Osteocyte (in vitro differentiated cells): Measurements from ENCODE around the gene PHF21A. TPM values are rescaled to one million over a fixed set of nuclear protein-coding genes. Genes with fewer than 3 reads are reported as not detected.

ENCODE experiments used
- DNase-seq: peaks from one replicate; pipeline ENCODE4 v3.0.0; 2021; ENCODE audit warnings: mixed read lengths; ENCODE audit not compliant: unreplicated experiment; ENCODE audit errors: extremely low spot score
- H3K27ac Mint-ChIP-seq: one replicate; pipeline ENCODE4 v1.8.0; 2021; ENCODE audit warnings: mild to moderate bottlenecking, mixed read lengths; ENCODE audit not compliant: unreplicated experiment
- H3K27me3 Mint-ChIP-seq: one replicate; pipeline ENCODE4 v1.8.0; 2021; ENCODE audit warnings: mixed read lengths; ENCODE audit not compliant: unreplicated experiment
- H3K36me3 Mint-ChIP-seq: one replicate; pipeline ENCODE4 v1.8.0; 2021; ENCODE audit warnings: mixed read lengths; ENCODE audit not compliant: unreplicated experiment
- H3K4me1 Mint-ChIP-seq: one replicate; pipeline ENCODE4 v1.8.0; 2021; ENCODE audit warnings: mixed read lengths; ENCODE audit not compliant: unreplicated experiment
- H3K4me3 Mint-ChIP-seq: one replicate; pipeline ENCODE4 v1.8.0; 2021; ENCODE audit warnings: mild to moderate bottlenecking, moderate library complexity, mixed read lengths; ENCODE audit not compliant: unreplicated experiment
- H3K9me3 Mint-ChIP-seq: one replicate; pipeline ENCODE4 v1.8.0; 2021; ENCODE audit warnings: mixed read lengths; ENCODE audit not compliant: unreplicated experiment
- total RNA-seq: library from RNA; stranded (reverse); gene quantifications from 2 replicates; pipeline ENCODE4 v1.2.1, GENCODE V29; 2021
- TF ChIP-seq, protein P1 (sequence below): fragments of 200-600 bp; sonication (generic); IDR thresholded peaks from 2 replicates; pipeline ENCODE4 v1.5.0; 2021; ENCODE audit warnings: antibody characterized with exemption, mild to moderate bottlenecking, moderate library complexity

The PHF21A gene
- total RNA-seq, 1 donor from 2014 or later: 40.8 TPM

DNA sequence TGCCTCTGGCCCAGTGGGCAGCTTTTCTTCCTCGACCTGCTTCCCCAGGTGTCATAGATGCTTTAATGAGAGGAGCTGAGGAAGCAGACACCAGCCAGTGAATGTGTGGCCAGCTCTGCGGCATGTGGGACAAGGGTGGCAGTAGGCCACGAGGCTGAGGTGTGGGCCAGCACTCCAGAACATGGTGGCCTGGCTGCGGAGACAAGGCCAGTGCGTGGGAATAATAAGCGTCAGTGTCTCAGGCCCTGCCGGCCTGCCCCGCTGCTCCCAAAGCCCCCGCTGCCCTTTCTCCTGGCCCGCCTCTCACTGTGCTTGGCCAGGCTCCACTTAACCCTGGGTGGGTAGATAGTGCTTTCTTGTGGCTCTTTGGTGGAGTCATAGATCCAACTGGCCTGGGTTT is 233.7 kb downstream of the PHF21A start:
- H3K9me3 Mint-ChIP-seq: no peaks in the 10 kb centered on the region
- peaks cover 2% of the 10 kb centered on the region for H3K36me3 Mint-ChIP-seq
- DNase-seq: no peak
- no peak overlapping the region for H3K4me3 Mint-ChIP-seq
- H3K27me3 Mint-ChIP-seq: peaks cover 12% of the 10 kb centered on the region
- H3K27ac Mint-ChIP-seq: no peak overlapping the region
- peaks cover 3% of the 10 kb centered on the region for H3K4me1 Mint-ChIP-seq
- TF ChIP-seq, protein P1, sequence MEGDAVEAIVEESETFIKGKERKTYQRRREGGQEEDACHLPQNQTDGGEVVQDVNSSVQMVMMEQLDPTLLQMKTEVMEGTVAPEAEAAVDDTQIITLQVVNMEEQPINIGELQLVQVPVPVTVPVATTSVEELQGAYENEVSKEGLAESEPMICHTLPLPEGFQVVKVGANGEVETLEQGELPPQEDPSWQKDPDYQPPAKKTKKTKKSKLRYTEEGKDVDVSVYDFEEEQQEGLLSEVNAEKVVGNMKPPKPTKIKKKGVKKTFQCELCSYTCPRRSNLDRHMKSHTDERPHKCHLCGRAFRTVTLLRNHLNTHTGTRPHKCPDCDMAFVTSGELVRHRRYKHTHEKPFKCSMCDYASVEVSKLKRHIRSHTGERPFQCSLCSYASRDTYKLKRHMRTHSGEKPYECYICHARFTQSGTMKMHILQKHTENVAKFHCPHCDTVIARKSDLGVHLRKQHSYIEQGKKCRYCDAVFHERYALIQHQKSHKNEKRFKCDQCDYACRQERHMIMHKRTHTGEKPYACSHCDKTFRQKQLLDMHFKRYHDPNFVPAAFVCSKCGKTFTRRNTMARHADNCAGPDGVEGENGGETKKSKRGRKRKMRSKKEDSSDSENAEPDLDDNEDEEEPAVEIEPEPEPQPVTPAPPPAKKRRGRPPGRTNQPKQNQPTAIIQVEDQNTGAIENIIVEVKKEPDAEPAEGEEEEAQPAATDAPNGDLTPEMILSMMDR: no peak

DNA sequence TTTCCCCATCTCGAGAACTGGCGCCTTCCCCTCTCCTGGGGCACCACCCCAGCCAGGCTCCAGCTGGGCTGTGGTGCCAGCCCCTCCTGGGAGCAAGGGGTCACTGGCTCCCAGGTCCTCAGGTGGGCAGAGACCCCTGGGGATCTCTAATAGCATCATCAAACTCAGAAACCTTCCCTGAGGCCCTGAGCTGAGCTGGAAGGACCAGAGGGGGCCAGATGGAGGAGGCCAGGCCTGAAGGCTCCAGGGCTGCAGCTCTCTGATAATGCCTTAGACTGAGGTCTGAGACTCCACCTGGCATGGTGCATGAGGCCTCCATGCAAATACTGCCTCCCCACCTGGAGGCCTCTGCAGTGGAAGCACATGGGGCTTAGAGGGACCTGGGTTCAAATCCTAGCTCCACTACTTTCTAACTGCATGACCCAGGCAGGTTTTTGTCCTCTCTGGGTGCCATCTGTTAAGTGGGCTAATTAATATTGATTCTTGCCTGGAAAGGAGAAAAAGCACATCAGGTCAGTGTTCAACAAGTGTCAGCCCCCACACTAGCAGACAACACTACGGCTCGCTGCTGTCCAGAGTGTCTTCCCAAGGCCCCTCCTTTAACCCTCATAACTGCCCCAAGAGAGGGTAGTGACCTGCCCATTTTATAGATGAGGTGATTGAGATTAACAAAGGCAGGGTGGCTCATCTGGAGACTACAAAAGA is 234.3 kb downstream of the PHF21A start:
- peaks cover 3% of the 10 kb centered on the region for H3K4me1 Mint-ChIP-seq
- no peak overlapping the region for H3K27ac Mint-ChIP-seq
- peaks cover 7% of the 10 kb centered on the region for H3K36me3 Mint-ChIP-seq
- DNase-seq: no peak
- no peak overlapping the region for H3K4me3 Mint-ChIP-seq
- H3K9me3 Mint-ChIP-seq: no peaks in the 10 kb centered on the region
- TF ChIP-seq, protein P1: no peak
- peaks cover 9% of the 10 kb centered on the region for H3K27me3 Mint-ChIP-seq

DNA sequence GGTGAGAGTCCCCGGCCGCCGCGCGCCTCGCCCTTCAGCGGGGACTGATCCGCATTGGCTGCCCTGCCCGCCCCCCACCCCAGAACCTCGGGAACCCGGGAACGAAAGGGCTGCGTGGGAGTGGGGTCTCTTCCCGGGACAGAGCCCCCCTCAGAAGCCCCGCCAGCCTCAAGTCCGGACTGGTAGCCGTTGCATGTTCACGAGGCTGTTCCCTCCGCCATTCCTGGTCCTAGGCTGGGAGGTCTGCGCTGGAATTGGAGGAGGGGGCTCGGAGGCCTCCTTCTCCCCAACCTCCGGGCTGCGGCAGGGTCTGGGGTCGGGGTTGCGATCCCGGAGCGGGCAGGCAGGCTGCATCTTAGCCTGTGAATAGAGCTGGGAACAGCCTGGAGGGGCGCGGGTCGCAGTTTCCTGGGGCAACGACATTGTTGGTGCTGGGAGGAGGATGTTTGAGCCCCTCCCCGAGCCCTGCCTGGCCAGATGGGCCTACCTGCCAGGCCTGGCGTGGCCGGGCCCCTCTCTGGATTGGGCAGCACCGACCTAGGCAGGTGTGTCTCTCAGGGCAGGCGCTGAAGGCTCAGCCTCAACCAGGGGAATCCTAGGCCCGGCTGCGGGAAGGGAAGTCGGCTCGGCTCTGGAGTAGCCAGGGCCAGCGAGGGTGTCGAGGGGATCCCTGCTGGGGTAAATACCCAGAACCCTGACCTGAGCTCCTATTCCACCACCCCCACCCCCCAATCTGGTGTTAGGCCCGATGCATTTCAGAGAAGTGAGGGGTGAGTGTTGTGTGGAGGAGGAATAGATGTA is 235.1 kb downstream of the PHF21A start:
- Mint-ChIP-seq H3K9me3 (no peaks in the 10 kb centered on the region), H3K4me3 (peak overlapping the region; percentile 48), H3K27ac (no peak overlapping the region), H3K36me3 (peaks cover 7% of the 10 kb centered on the region), H3K27me3 (peaks cover 6% of the 10 kb centered on the region), H3K4me1 (peaks cover 3% of the 10 kb centered on the region)
- TF ChIP-seq, protein P1: no peak
- no peak for DNase-seq

DNA sequence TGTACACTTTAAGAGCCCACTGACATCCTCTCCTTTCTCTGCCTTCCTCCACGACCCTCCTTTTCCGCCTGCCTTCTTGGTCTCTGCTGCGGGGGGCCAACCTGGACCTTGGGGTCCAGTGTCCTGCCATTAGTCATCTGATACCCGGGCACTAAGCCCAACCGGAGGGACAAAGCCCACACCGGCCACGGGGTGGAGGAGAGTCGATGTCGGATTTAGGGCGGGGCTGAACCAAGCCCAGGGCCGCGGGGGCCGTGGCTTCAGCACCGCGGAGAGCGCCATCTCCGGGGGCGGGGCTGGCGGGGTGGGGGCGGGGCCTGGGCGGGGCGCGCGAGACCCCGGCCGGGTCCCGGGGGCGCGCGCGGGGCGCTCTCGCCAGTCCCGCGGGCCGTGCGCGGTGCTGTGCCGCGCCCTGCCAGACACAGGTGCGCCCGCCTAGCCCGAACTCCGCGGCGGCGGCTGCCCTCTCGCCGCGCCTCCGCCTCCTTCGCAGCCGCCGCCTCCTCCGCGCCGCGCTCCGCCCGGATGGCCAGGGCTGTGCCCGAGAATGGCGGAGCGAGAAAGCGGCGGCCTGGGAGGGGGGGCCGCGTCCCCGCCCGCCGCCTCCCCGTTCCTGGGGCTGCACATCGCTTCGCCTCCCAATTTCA is 235.9 kb downstream of the PHF21A start, which contains the start of gene MAPK8IP1:
Gene MAPK8IP1, plus strand, starts transcription at position 378 of the 647 bp plus-strand sequence. Its CDS starts 170 bp downstream, at position 548.
- H3K4me1 Mint-ChIP-seq: peaks cover 3% of the 10 kb centered on the region
- no peak for DNase-seq
- peak within 1 kb of the TSS; percentile 71 for H3K4me3 Mint-ChIP-seq
- no peak within 1 kb of the TSS for H3K27ac Mint-ChIP-seq
- no peaks in the 10 kb centered on the region for H3K9me3 Mint-ChIP-seq
- peaks cover 5% of the 10 kb centered on the region for H3K27me3 Mint-ChIP-seq
- TF ChIP-seq, protein P1: no peak
- H3K36me3 Mint-ChIP-seq: peaks cover 11% of the 10 kb centered on the region
